ENCODE results near the gene CORO2B. TPM values are rescaled to one million over a fixed set of nuclear protein-coding genes. Genes with fewer than 3 reads are reported as not detected.

CORO2B gene
- polyA plus RNA-seq, 1 donor = 4.7 TPM

DNA sequence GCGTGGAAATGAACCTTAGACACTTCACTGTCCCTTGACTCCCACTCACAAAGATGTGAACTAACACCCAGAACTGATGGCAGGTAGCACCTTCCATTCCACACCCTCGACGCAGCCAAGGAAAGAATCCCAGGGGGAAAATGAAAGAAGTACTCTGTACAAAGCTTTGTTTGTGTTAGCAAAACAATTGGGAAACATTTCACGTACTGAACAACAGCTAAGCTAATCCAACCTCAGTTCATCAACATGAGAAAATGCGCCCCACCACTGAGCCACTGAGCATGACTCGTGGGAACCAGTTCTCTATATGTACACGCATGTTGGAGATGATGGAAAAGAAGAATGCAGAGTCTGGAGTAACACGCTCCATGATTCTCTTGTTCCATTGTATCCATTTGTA is 32.0 kb downstream of the CORO2B start:
- DNase-seq = no peak

DNA sequence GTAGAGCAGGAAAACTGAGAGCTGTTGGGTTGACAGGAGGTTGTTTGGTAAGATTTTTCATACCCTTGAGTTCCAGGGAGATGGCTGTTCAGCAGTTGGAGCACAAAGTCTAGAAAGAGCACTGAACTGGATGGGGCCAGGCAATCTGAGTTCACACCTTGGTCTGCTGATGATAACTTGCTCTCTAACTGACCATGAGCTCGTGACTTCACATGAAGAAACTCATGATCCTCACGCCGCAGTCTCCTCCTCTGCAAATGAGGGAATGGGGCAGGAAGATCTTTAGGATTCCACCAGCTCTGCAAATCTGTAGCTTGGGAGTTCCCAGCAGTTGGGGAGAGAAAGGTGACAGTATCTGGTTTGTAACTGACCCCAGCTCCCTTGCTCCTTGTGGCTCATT is 33.7 kb downstream of the CORO2B start:
- DNase-seq = no peak

DNA sequence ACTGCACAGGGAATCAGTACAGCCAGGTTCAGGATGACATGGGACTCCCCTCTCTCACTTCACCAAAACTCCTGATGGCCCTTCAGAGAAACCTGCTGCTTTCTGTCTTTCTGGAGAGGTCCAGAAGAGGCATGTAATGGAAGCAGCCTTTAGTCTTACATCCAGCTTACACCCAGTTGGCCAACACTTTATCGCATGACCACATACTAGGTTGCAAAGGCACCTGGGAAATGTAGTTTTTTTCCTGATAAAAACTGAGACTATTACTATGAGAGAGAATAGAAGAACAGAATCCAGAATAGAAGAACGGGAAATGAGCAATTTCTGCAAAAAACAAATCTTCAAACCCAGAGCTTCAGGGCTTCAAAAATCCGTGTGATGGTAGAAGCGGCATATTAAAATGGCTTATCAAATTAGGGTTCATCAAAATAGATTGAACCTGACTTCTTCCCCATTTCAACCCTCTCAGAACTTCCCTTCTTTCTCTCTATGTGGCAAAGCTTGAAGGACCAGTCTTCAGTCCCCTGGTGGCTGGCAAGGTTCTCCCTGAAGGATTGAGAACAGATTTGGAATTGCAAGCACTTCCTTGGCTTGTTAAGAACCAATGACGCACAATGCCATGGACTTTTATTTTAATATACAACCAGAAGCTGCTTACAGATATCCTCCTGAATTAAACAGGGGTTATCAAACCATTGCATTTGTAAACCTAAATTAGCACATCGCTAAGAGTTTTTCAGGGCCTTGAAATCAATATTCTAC is 34.4 kb downstream of the CORO2B start:
- DNase-seq = no peak

DNA sequence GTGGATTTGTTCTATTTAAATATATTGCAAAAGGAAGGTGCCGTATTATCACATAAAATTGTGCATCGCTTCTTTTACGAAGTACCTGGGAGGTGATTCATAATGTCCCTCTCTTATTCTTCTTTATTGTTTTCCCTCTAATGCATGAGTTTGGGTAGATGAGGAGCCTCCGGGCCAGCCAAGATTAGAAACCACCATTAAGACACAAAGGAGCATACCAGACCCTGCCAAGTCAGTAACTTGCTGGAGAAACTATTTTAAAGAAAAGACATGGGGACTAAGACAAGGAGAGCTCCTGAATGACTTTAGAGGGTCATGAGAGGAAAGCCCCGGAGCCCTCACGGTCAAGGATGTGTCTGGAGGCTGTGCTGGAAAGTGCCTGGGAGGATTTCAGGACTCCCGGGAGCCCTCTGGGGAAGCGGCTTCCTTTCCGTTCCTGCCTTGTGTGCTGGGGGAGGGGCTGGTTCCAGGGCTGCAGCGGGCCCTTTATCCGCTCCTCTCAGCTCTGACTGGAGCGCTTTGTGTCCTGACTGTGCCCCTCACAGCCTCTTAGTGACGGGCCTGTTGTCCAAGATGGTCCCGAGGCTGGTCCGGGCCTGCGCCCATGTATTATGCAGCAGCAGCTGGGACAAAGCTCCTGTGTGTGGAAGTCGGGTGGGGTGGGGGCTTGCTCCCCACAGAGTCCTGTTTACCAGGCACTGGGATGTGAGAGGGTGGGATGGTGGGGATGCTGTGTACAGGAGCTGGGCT is 35.7 kb downstream of the CORO2B start:
- no peak for DNase-seq

DNA sequence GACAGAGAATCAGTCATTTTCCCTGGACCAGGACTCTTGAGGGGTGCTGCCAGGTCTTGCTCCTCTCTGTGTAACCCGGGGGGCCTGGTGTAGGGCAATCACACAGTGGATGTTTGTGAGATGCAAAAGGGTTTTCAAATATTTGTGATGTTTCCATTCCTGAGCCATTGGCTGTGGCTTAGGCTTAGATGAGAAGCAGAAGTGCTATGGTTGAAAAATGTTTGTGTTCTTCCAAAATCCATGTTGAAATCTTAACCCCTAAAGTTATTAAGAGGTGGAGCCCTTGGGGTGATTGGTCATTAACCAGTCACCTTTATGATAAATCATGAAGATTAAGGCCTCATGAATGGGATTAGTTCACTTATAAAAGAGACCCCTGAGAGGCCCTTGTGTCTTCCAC is 36.5 kb downstream of the CORO2B start:
- no peak for DNase-seq

DNA sequence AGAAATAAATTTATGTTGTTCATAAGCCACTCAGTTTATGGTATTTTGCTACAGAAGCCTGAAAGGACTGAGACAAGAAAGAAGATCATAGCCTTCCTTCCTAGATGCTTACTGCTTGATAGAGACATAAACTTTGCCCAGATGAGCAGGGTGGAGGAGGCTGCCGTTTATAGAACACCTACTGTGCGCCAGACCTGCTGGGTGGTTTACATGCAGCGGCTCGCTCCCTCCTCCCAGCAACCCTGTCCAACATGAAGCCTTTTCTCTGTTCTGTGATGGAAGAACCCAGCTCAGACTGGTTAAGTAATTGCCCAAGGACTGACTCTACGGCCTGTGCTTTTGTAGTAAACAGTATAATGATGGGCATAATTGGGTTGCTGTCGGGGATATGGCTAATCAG is 37.0 kb downstream of the CORO2B start:
- no peak for DNase-seq

DNA sequence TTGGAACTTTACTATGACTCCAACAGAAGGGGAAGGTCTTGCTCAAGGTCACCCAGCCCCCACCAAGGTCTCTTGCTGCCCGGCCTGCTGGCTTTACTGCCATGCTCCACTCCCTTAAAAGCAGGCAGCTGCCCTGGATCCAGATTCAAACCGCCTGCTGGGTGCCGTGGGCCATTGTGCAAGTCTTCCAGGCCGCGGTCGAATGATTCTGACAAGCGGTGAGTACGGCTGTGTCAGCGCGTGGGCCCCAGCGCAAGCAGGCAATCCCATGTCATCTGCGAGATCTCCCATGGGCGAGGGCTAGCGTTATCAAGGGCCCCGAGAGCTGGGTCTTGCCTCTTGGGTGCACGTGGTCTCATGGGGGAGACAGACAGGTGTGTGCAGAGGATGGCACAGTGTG is 37.6 kb downstream of the CORO2B start:
- no peak for DNase-seq

DNA sequence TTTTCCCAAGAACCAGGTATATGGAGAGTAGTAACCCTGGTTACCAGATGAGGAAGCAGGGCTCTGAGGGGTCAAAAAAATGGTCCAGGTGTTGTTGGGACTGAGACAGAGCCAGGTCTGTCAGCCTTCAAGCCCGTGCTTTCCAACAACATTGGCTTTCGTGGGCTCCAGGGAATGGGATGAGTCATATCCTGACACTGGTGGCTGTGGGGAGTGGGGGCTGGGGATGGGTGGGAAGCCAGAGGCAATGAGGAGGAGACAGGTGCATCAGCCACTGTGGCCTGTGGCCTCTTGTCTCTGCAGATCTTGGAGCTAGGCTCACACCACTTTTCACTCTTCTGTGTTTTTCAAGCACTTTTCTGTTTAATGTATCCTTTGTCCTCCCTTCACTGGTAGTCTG is 38.2 kb downstream of the CORO2B start:
- no peak for DNase-seq

DNA sequence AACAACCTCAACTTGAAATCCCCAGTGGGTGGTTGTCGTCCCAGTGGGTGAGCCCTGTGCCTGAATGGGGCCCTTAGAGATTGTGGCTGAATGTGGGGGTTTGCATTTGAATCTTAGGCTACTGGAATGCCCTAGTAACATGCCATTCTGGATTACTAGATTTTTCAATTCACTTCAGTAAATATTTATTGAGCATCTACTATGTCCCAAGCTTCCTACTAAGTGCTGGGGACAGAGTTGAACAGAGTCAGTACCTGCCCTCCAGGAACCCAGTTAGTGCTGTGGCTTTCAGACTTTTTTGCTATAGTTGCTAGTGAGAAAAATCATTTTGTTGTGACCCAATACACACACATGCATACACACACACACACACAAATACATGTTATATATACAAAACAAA is 39.0 kb downstream of the CORO2B start:
- DNase-seq = no peak

DNA sequence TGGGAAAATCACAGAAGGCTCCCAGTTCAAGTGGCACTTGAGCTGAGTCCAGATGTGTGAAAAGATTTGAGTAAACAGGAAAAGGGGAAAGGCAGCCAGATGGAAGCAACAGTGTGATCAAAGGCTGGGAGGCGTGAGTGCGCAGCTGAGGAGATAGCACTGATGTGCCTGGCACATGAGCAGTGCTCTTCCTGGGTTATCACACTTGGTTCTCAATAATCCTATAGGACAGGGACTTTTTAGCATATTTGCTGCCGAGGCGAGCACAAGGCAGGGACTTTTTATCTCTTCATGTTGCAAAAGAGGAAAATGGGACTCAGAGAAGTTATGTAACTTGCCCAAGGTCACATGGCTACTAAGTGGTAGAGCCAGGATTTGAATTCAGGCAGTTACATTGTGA is 39.6 kb downstream of the CORO2B start:
- no peak for DNase-seq

DNA sequence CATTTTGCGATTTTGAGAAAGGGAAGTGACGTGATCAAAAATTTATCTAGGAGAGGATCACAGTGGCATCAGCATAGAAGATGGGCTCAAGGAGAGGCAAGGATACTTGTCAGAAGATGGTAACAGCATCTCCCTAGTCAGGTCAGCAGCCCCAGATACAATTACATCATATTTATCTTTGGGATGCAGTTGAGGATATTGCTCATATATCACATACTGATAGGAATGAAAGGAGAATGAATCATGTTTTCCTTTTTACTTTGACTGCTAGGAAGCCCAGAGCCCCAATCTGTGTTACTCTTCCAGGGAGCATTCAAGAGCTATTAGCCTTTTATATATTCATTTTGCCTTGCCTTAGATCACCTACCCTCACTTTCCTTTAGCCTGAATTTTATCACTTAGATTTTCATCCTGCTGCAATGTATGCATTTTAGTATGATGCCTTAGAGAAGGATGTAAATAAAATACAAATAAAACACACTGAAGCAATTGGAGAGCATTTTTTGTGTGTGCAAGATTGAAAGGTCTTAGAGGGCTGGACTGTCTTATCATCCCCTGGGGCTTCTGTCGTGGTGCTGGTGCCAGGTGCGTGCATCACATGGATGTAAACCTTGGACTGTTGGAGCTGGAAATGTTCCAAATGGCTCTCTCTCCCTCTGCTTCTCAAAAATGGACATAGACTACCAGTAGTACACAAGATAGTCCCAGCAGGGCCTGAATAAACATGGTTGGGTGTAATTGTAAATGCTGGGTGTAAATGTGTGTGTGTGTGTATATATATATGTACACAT is 40.3 kb downstream of the CORO2B start:
- DNase-seq = no peak

DNA sequence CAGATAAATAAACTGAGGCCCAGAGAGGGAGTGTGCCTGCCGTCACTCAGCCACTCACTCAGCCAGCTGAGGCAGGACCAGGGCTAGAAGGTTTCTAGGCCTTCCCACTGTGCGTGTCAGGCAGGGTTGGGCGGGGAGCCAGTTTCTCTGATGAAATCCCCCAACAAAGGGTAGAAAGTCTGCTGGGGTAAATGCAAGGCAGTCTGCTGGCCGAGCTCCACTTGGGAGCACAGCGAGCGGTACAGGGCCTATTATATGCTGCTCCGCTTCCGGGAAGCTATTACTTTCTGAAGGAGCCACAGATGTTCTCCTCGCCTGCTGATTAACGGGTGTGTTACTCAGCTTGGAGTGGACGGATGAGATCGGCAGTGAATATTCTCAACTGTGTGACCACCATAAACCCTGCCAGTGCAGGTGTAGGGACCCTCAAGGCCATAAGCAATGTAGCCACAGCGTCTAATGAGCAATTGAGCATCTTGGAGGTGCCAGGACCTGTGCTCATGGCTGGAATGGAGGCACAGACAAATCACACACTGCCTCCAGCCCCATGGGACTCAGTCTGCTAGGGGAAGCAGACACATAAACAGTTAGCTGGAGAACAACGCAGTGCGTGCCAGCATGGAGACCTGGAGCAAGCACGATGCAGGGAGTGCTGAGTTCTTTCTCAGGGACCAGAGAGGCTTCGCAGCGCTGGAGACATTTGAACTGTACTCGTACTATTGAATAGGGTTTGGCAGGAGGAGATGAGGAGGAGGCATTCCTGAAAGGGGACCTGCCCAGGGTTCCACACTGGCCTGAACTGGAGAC is 42.1 kb downstream of the CORO2B start:
- DNase-seq = peak; percentile 51

DNA sequence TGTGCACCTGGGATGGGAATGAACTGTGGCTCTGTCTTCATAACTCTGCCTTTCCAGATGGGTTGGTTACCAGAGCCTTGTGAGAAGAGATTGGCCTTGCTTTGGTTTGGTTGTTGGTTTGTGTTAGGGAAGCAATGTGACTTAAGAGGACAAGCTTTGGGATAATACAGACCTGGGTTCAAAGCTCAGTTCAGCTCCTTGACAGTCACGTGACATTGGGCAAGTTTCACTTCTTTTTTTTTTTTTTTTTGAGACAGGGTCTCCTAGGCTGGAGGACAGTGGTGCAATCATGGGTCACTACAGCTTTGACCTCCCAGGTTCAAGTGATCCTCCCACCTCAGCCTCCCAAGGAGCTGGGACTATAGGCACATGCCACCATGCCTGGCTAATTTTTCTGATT is 42.7 kb downstream of the CORO2B start:
- no peak for DNase-seq

DNA sequence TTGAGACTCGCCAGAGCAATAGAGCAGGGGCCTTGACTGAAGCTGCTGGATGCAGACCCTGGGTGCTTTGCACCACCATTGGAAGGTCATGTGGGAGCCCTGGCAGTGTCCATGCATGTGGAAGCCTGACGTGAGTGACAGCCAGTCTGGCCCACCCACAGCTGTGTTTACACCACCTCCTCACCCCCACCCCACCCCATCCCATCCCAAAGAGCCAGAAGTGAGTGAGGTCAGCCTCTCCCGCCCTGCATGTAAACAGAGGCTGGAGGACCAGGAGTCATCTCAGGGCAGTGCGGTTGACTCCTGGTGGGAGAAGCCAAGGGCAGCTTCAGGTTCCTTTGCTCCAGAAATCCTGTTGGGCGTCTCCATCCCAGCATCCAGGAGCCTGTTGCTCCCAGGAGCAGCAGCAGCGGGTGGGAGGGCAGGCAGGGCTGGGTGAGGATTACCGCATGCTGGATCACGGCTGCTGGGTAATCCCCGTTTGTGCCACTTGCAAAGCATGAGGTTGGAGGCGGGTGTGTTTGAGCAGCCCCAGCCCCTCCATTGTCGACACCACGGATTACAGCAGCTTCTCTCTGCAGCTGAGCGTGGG is 44.6 kb downstream of the CORO2B start:
- no peak for DNase-seq

DNA sequence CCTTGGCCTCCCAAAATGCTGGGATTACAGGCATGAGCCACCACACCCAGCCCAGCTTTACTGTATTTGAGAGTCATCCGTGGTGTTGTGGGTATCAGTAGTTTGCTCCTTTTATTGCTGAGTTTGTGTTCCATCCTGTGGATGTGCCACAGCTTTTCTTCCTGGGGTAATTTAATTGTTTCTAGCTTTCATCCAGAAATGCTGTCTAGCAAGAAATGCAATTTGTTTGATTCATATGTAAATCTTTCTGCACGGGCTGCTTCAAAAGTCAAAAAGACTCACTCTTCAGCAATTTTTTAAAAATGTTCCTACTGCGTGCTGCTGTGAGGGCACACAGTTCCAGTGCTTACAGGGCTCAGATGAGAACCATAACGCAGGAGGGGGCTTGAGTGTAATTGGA is 47.1 kb downstream of the CORO2B start:
- no peak for DNase-seq

DNA sequence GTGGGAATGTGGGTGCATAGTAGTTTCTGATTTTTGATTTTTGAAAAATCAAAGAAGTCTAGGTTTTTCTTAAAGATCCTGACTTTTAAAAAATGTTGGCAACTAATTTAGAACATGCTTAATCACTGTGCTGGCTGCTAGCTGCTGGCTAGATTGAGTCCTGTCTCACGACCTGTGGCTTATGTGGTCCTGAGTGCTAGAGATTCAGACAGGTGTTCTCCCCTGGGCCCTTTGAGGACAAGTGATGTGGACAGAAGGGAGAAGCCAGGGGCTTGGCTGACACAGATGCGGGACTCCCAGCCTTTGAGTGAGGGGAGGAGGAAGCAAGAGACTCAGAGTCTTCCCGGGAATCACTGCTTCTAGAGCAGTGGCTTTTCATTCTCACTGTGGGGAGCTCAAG is 47.5 kb downstream of the CORO2B start:
- DNase-seq = no peak

DNA sequence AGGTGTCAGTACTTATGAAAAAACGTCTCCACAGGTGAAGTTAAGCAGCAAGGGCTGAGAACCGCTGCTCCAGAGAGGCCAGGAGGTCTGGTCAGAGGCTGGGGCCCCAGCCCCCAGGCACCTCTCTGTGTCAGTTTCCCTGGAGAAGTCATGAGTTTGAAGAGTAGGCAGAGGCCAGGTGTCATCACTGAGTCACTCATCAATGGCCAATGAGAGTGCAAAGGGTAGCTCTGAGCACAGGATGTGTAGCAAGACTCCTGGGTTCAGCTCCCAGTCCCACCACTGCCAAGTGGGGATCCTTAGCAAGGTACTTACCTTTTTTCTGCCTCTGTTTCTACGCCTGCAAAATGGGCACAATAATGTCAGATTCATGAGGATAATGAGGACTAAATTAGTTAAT is 47.9 kb downstream of the CORO2B start:
- DNase-seq = no peak

DNA sequence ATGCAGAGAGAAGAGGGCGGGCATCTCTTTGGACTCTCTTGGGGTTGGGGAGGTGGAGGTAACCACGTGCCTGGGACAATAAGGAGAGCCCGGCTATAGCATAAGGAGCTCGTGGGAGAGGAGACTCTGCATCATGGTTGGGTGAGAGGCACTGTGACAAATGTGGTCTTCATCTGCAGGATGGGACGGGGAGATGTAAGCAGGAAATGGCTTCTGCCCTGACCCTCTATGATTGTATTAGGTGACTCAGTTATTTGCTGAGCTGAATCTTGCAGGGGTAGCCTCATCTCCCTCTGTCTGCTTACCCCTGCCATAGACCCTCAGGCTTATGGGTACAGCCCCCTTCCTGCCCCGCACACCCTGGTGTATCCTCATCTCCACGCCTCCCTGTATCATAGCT is 48.7 kb downstream of the CORO2B start:
- no peak for DNase-seq

DNA sequence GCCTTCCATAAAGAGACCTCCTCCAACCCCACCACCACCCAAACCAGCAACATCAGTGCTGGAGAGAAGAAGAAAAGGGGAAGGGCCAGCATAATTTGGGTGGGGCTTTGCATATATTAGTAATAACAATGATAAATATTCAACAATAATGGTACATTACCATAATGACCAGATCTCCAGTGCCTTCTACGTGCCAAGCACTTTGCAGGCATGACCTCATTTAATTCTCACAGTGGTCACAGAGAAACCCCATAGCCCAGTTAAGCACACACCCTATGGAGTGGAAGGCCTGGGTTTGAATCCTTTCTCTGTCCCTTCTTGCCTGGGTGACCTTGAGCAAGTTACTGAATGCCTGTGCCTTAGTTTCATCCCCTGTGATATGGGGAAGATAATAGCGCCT is 49.2 kb downstream of the CORO2B start:
- no peak for DNase-seq

DNA sequence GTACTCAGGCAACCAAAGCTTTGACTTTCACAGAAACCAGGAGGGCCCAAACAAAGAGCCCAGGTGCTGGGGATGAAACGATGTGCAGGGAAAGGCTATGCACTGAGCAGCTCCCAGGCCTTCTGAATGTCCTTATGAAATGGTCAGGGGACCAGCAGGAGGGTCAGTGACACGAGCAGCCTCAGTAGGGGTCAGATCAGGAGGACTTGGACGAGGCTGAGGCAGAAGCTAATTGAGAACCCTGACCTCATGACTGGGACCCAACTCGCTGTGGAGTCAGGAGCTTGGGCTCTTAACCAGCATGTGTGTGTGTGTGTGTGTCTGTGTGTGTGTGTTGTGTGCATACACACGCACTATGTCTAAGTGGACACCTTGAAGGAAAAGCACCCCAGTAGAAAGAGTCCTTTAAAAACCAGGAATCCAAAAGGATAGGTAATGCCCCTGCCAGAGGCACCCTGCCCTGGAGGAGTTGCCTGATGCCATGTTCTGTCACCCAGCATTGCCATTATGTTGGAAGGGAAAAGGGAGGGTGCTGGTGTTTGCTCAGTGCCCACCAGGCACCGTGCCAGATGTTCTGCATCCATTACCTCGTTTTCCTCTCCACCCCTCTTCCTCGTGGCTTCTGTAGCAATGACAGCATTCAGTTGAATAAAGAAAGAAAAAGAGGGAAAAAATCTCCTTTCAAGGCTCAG is 50.9 kb downstream of the CORO2B start:
- DNase-seq = no peak

DNA sequence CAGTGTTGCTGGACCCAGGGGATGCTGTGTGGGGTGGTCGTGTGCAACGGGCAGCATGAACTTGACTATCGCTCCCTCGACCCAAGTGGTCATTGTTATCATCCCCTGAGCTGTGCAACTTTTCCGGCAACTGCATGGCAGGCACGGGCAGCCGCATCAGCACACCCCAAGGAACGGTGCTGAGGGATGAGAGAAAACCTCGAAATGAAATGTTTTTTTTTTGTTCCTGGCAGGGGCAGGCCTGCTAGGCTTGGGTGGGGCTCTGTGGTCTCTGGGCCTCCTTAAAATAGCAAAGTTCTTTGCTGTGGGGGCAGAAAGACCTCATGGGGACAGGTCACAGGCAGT is 51.4 kb downstream of the CORO2B start:
- DNase-seq = no peak

DNA sequence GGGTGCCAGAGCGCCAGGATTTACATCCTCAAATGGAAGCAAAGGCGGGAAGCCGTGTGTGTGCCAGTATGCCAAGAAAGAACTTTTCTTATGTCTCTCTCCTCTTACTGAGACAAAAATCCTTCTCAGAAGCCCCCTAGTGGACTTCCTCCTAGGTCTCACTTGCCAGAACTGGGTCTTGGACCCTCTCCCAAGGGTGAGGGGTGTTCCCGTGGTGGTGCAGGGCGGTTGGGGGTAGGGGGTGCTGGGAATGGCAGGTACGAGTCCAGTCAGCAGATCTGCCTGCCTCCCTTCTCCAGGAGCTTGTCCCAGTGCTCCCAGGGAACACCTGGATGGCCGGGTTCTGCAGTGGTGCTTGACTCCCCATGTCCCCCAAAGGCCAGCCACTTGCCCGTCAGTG is 52.0 kb downstream of the CORO2B start:
- DNase-seq = no peak
